Measurements from ENCODE around the gene FAM236C. TPM values are rescaled to one million over a fixed set of nuclear protein-coding genes. Genes with fewer than 3 reads are reported as not detected.

Gene FAM236C
- total RNA-seq, 1 experiment from 2014 or later: not detected

Other genes with a start within 250 kb of the FAM236C start
- 0.21 TPM in 1 of 2 replicates, not detected in the other for gene PHKA1, start 198.3 kb upstream of the FAM236C start, total RNA-seq (2014; rRNA removed; shearing (Covaris generic))
- not detected in 2 replicates for gene DMRTC1B, start 135.7 kb upstream of the FAM236C start, total RNA-seq (2014; rRNA removed; shearing (Covaris generic))
- gene FAM236B, start 130.0 kb upstream of the FAM236C start, total RNA-seq (2014; rRNA removed; shearing (Covaris generic)): not detected in 2 replicates
- not detected in 2 replicates for gene FAM236D, start 104.4 kb upstream of the FAM236C start, total RNA-seq (2014; rRNA removed; shearing (Covaris generic))
- not detected in 2 replicates for gene FAM236A, start 25.6 kb downstream of the FAM236C start, total RNA-seq (2014; rRNA removed; shearing (Covaris generic))
- not detected in 2 replicates for gene DMRTC1, start 31.2 kb downstream of the FAM236C start, total RNA-seq (2014; rRNA removed; shearing (Covaris generic))
- gene PABPC1L2B, start 90.3 kb downstream of the FAM236C start, total RNA-seq (2014; rRNA removed; shearing (Covaris generic)): not detected in 2 replicates
- gene PABPC1L2A, start 166.9 kb downstream of the FAM236C start, total RNA-seq (2014; rRNA removed; shearing (Covaris generic)): not detected in 2 replicates